ENCODE data around the gene BRAT1.

GRCh38 chr7:2497500-2498336 lies 57.6 kb downstream of the BRAT1 start:
- TF ChIP-seq CTCF (IDR thresholded peaks at IDR 0.05) (no peak), POLR2A (IDR thresholded peaks at IDR 0.05) (no peak)

Measured in vagina (tissue), 2 donors.